Sigmoid colon (tissue), 7 donors: Measurements from ENCODE around the gene PRKG1. TPM values are rescaled to one million over a fixed set of nuclear protein-coding genes. Genes with fewer than 3 reads are reported as not detected.
"Not testable (repeated sequence)": the region's sequence is repeated elsewhere in the genome, so short reads cannot be mapped to it uniquely, and the experiment has no call there.

ENCODE experiments used
- DNase-seq: peaks from one replicate; pipeline ENCODE4 v3.0.0-alpha.2; 2019
- H3K27ac ChIP-seq, 4 donors: fragments of 200-600 bp; sonication (generic); one replicate each; pipeline ENCODE4 v1.5.1; 2016 to 2019; ENCODE audit warnings: mild to moderate bottlenecking in 1 of 4
- H3K27me3 ChIP-seq, 3 donors: fragments of 200-600 bp; sonication (generic); one replicate each; pipeline ENCODE4 v1.5.1; 2019; ENCODE audit warnings: mild to moderate bottlenecking in 1 of 3
- H3K36me3 ChIP-seq, 4 donors: fragments of 200-600 bp; sonication (generic); one replicate each; pipeline ENCODE4 v1.5.1; 2016 to 2019
- H3K4me1 ChIP-seq, 4 donors: fragments of 200-600 bp; sonication (generic); one replicate each; pipeline ENCODE4 v1.5.1; 2017 to 2019
- H3K4me3 ChIP-seq, 4 donors: fragments of 200-600 bp; sonication (generic); one replicate each; pipeline ENCODE4 v1.5.1; 2017 to 2019; ENCODE audit warnings: mild to moderate bottlenecking in 2 of 4, moderate library complexity in 1 of 4
- H3K9me3 ChIP-seq, 4 donors: fragments of 200-600 bp in 3 of 4; sonication (generic) in 3 of 4; one replicate each; pipeline versions ENCODE4 v1.5.1 to v1.6.1; 2013 to 2019
- CTCF ChIP-seq, 4 experiments: fragments of 450-650 bp in 3 of 4; fragments of 200-600 bp in 1 of 4; IDR thresholded peaks; one replicate each; pipeline ENCODE4 v1.5.1; 2016 to 2019; ENCODE audit warnings: antibody characterized with exemption in 4 of 4, mild to moderate bottlenecking in 3 of 4, moderate library complexity in 2 of 4
- EP300 ChIP-seq, 4 donors: sonication (generic); formaldehyde crosslinking; IDR thresholded peaks; one replicate each; pipeline ENCODE4 v1.6.1; 2017; ENCODE audit warnings: antibody characterized with exemption in 4 of 4
- POLR2A ChIP-seq, 2 donors: fragments of 450-650 bp; IDR thresholded peaks; one replicate each; pipeline ENCODE4 v1.6.1; 2016; ENCODE audit warnings: antibody characterized with exemption in 2 of 2, mild to moderate bottlenecking in 2 of 2, moderate library complexity in 2 of 2
- POLR2AphosphoS5 ChIP-seq, 4 donors: sonication (generic); formaldehyde crosslinking; IDR thresholded peaks; one replicate each; pipeline ENCODE4 v1.6.1; 2017; ENCODE audit warnings: antibody characterized with exemption in 4 of 4
- WGBS, 2 donors: extraction: QIAGEN DNeasy Blood & Tissue Kit; methylation state at CpG; one replicate each; pipeline ENCODE4 v1.1.7; 2013; 5-methylcytosine and 5-hydroxymethylcytosine counted together
- intact Hi-C: fragments of 100-400 bp; cut with DNase I; formaldehyde crosslinking; loops from one replicate; pipeline ENCODE4 v1.15.1; 2023
- polyA plus RNA-seq, 3 donors: library from polyadenylated mRNA; stranded (reverse); fragments of 200-250 nt; gene quantifications; one replicate each; pipeline ENCODE4 v1.2.3, GENCODE V29; 2013
- total RNA-seq, 4 donors: library from RNA; depleted of rRNA; stranded (reverse); fragments of >200 nt; gene quantifications; one replicate each; pipeline ENCODE4 v1.1.0, GENCODE V29; 2016
- donor health status: healthy with polysubstance abuse.
- donor health status: Bipolar disorder and iron deficiency.
- donor health status: healthy.

PRKG1 gene
- total and polyA plus RNA-seq, 7 donors: 3.7 to 92.9 (median 60.2) TPM

- no peaks in the 10 kb centered on the region for H3K36me3 ChIP-seq
- intact Hi-C loops: no loop called here
- no peak for TF ChIP-seq POLR2A (IDR thresholded peaks at IDR 0.05)
- no peak for TF ChIP-seq POLR2AphosphoS5 (IDR thresholded peaks at IDR 0.05)
- no peak for TF ChIP-seq CTCF (IDR thresholded peaks at IDR 0.05)
- no peak for TF ChIP-seq EP300 (IDR thresholded peaks at IDR 0.05)
- 81 to 88% methylated on average over 3 of the region's 3 CpGs for WGBS, 2 donors
- DNase-seq: no peak
- H3K27ac ChIP-seq: no peak overlapping the region
- no peaks in the 10 kb centered on the region for H3K9me3 ChIP-seq
- H3K27me3 ChIP-seq: no peaks in the 10 kb centered on the region
- peaks cover 0 to 6% (median 2%) of the 10 kb centered on the region in 4 donors for H3K4me1 ChIP-seq
- no peak overlapping the region for H3K4me3 ChIP-seq
Observed at GRCh38 chr10:51758366-51758765, 684.1 kb downstream of the PRKG1 start.

DNA sequence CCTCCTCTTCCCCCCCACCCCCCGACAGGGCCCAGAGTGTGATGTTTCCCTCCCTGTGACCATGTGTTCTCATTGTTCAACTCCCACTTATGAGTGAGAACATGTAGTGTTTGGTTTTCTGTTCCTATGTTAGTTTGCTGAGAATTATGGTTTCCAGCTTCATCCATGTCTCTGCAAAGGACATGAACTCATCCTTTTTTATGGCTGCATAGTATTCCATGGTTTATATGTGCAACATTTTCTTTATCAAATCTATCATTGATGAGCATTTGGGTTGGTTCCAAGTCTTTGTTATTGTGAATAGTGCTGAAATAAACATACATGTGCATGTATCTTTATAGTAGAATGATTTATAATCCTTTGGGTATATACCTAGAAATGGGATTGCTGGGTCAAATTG is 684.6 kb downstream of the PRKG1 start:
- not testable (repeated sequence) for H3K27me3 ChIP-seq
- 100% methylated on average over 1 of the region's 1 CpG for WGBS, 2 donors

DNA sequence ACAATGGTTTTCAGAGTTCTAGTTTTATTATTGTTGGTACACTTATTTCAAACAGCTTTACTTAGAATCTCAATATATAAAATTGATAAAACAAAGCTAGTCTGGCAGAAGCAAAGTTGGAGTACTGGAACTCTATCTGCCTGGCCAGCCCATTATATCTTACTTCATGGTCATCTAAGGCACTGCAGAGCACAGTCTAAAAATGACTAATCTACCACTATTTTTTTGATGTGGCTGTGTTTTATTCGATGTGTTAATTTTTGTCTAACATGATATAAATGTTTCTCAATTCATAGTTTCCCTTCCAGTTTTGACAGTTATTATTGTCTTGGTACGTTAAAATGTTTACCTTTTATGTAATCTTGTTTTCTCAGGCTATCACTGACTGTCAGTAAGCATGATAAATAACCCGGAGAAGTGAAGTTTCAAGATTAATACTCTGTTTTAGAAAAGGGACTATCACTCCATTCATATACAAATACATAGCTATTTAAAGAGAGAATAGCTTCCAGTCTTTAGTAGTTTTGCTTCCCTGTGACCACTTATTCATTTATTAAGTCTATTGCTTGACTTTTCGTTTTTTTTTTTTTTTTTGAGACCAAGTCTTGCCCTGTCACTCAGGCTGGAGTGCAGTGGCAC is 685.7 kb downstream of the PRKG1 start:
- Histone ChIP-seq H3K36me3 (no peaks in the 10 kb centered on the region), H3K4me1 (peaks cover 0 to 6% (median 2%) of the 10 kb centered on the region in 4 donors), H3K27me3 (no peaks in the 10 kb centered on the region), H3K4me3 (no peak overlapping the region), H3K27ac (no peak overlapping the region), H3K9me3 (no peaks in the 10 kb centered on the region)
- 30 to 48% methylated on average over 4 of the region's 4 CpGs for WGBS, 2 donors
- TF ChIP-seq POLR2A (IDR thresholded peaks at IDR 0.05): no peak
- no peak for DNase-seq
- intact Hi-C loops: no loop called here

More for the DNA sequence above, 684.6 kb downstream of the PRKG1 start:
- H3K27ac ChIP-seq, H3K4me3 ChIP-seq, H3K9me3 ChIP-seq, H3K36me3 ChIP-seq, H3K4me1 ChIP-seq, DNase-seq, intact Hi-C loops: not testable (repeated sequence)

DNA sequence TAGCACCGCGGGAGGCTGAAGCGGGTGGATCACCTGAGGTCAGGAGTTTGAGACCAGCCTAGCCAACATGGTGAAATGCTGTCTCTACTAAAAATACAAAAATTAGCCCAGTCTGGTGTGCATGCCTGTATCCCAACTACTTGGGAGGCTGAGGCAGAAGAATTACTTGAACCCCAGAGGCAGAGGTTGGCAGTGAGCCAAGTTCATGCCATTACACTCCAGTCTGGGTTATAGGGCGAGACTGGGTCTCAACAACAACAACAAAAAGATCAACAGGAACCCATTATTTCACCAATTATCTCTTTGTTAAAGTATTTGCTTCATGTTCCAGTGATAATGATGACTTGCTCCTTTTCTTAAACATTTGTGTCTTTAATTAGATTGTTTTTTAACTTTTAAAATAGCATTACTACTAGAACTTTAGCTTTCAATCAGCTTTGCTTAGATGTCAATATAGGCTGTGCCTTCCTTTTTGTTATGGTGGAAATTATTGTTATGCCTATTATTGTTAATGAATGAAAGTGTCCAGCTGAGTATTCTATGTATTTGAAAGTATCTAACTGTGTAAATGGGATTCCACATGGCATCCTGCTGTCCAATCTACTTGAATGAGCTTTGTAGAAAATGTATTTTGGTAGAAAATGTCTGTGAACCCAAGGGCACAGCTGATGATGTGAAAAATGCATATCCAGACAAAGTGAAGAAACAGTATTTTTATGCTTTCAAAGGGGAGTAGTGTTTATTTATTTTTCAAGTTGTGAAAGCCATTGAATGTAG is 686.8 kb downstream of the PRKG1 start:
- WGBS, 2 donors: 97 to 98% methylated on average over 4 of the region's 4 CpGs

GRCh38 chr10:51763746-51764145 is 689.5 kb downstream of the PRKG1 start:
- H3K27ac ChIP-seq: no peak overlapping the region
- TF ChIP-seq EP300 (IDR thresholded peaks at IDR 0.05) (no peak), CTCF (IDR thresholded peaks at IDR 0.05) (no peak), POLR2A (IDR thresholded peaks at IDR 0.05) (no peak), POLR2AphosphoS5 (IDR thresholded peaks at IDR 0.05) (no peak)
- intact Hi-C loops: no loop called here

More for the DNA sequence above, 686.8 kb downstream of the PRKG1 start:
- no peak for DNase-seq
- no peak overlapping the region for H3K27ac ChIP-seq
- H3K27me3 ChIP-seq: no peaks in the 10 kb centered on the region
- no peaks in the 10 kb centered on the region for H3K9me3 ChIP-seq
- intact Hi-C loops: no loop called here
- no peak for TF ChIP-seq POLR2AphosphoS5 (IDR thresholded peaks at IDR 0.05)
- no peak for TF ChIP-seq EP300 (IDR thresholded peaks at IDR 0.05)
- no peak for TF ChIP-seq POLR2A (IDR thresholded peaks at IDR 0.05)
- no peak for TF ChIP-seq CTCF (IDR thresholded peaks at IDR 0.05)
- H3K36me3 ChIP-seq: no peaks in the 10 kb centered on the region
- no peaks in the 10 kb centered on the region for H3K4me1 ChIP-seq
- H3K4me3 ChIP-seq: no peak overlapping the region

More at GRCh38 chr10:51763746-51764145, 689.5 kb downstream of the PRKG1 start:
- Histone ChIP-seq H3K36me3 (no peaks in the 10 kb centered on the region), H3K4me1 (no peaks in the 10 kb centered on the region), H3K4me3 (no peak overlapping the region), H3K27me3 (no peaks in the 10 kb centered on the region), H3K9me3 (no peaks in the 10 kb centered on the region)
- no peak for DNase-seq
